Spinal cord (tissue), 10 donors: ENCODE data around the gene CHRND. TPM values are rescaled to one million over a fixed set of nuclear protein-coding genes. Genes with fewer than 3 reads are reported as not detected.

ENCODE experiments used
- DNase-seq, 6 donors: peaks; one replicate each; pipeline versions ENCODE4 v3.0.0 to v3.0.0-alpha.2; 2013 to 2015; ENCODE audit warnings: low spot score in 6 of 6, low read depth in 4 of 6
- H3K27ac ChIP-seq: one replicate; pipeline ENCODE4 v1.5.1; 2013; ENCODE audit warnings: low read depth, low read length, control low read depth
- H3K27me3 ChIP-seq: one replicate; pipeline ENCODE4 v1.6.1; 2013; ENCODE audit warnings: low read length; ENCODE audit not compliant: control insufficient read depth, insufficient read depth
- H3K36me3 ChIP-seq: one replicate; pipeline ENCODE4 v1.6.1; 2013; ENCODE audit warnings: low read length; ENCODE audit not compliant: control insufficient read depth, insufficient read depth
- H3K4me1 ChIP-seq: one replicate; pipeline ENCODE4 v1.6.1; 2013; ENCODE audit warnings: low read length; ENCODE audit not compliant: control insufficient read depth, insufficient read depth
- H3K4me3 ChIP-seq: one replicate; pipeline ENCODE4 v1.5.1; 2013; ENCODE audit warnings: low read depth, low read length, control low read depth
- H3K9me3 ChIP-seq: one replicate; pipeline ENCODE4 v1.6.1; 2013; ENCODE audit warnings: low read length; ENCODE audit not compliant: control insufficient read depth, insufficient read depth
- WGBS: methylation state at CpG from one replicate; pipeline ENCODE4 v1.1.5; 2013; ENCODE audit warnings: missing lambda C conversion rate; ENCODE audit not compliant: insufficient coverage; 5-methylcytosine and 5-hydroxymethylcytosine counted together
- polyA plus RNA-seq, 2 donors: library from polyadenylated mRNA; unstranded; fragments of 120-200 nt; gene quantifications; one replicate each; pipeline ENCODE4 v1.2.1, GENCODE V29; 2013; ENCODE audit not compliant: insufficient read length in 2 of 2
- total RNA-seq, 2 donors: library from RNA; depleted of rRNA in 1 of 2; stranded (reverse); fragments of 120-200 nt in 1 of 2; fragments of >200 nt in 1 of 2; gene quantifications; one replicate each; pipeline versions ENCODE4 v1.2.3 to v1.2.4, GENCODE V29; 2013 to 2014
- donor health status: healthy.

Gene CHRND
- total and polyA plus RNA-seq, 4 donors, result 0.10 to 0.74 (median 0.28) TPM

GRCh38 chr2:232541961-232542714 is 16.2 kb downstream of the CHRND start:
- DNase-seq, result no peak
- Histone ChIP-seq H3K9me3 (no peaks in the 10 kb centered on the region), H3K27me3 (no peaks in the 10 kb centered on the region), H3K36me3 (peaks cover 28% of the 10 kb centered on the region), H3K4me3 (no peak overlapping the region), H3K27ac (no peak overlapping the region), H3K4me1 (peaks cover 10% of the 10 kb centered on the region)
- WGBS, result 72% methylated on average over 8 of the region's 9 CpGs

DNA sequence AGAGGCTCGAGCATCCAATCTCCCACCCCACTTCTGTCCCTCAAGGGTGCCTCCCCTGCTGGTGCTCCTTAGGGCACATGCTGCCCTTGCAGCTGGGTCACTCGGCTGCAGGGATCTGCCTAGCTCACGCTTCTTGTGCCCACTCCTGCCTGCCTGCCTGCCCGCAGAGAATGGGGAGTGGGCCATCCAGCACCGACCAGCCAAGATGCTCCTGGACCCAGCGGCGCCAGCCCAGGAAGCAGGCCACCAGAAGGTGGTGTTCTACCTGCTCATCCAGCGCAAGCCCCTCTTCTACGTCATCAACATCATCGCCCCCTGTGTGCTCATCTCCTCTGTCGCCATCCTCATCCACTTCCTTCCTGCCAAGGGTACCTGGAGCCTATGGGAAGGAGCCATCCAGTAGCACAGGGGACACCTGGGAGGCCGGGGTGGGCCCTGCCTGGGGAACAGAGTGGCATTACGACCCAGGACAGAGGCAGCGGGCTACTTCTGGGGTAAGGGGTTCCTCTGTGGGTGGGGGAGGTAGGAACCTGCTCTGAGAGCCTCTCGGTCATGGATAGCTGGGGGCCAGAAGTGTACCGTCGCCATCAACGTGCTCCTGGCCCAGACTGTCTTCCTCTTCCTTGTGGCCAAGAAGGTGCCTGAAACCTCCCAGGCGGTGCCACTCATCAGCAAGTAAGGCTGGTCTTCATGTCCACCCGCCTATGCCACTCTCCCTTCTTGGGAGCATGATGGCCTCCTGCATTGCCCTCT is 16.9 kb downstream of the CHRND start:
- H3K27ac ChIP-seq, result no peak overlapping the region
- WGBS, result 93% methylated on average over 19 of the region's 20 CpGs
- peaks cover 10% of the 10 kb centered on the region for H3K4me1 ChIP-seq
- no peak overlapping the region for H3K4me3 ChIP-seq
- H3K36me3 ChIP-seq, result peaks cover 32% of the 10 kb centered on the region
- DNase-seq, result no peak
- no peaks in the 10 kb centered on the region for H3K27me3 ChIP-seq
- no peaks in the 10 kb centered on the region for H3K9me3 ChIP-seq

DNA sequence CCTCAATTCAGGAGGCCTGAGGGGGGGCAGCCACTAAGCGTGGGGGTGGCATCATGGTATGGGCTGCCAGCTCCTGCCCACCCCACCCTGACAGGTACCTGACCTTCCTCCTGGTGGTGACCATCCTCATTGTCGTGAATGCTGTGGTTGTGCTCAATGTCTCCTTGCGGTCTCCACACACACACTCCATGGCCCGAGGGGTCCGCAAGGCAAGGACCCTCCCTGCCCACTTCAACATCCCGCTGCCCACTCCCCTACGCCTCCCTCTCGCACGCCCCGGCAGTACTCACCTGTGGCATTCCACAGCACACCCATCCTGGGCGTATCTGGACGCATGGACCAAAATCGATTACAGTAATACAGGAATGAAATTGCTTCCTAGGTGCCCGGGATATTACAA is 17.5 kb downstream of the CHRND start:
- Histone ChIP-seq H3K4me3 (no peak overlapping the region), H3K27me3 (no peaks in the 10 kb centered on the region), H3K27ac (no peak overlapping the region), H3K9me3 (no peaks in the 10 kb centered on the region), H3K36me3 (peaks cover 32% of the 10 kb centered on the region), H3K4me1 (peaks cover 10% of the 10 kb centered on the region)
- WGBS, result 94% methylated on average over 10 of the region's 14 CpGs
- DNase-seq, result no peak

DNA sequence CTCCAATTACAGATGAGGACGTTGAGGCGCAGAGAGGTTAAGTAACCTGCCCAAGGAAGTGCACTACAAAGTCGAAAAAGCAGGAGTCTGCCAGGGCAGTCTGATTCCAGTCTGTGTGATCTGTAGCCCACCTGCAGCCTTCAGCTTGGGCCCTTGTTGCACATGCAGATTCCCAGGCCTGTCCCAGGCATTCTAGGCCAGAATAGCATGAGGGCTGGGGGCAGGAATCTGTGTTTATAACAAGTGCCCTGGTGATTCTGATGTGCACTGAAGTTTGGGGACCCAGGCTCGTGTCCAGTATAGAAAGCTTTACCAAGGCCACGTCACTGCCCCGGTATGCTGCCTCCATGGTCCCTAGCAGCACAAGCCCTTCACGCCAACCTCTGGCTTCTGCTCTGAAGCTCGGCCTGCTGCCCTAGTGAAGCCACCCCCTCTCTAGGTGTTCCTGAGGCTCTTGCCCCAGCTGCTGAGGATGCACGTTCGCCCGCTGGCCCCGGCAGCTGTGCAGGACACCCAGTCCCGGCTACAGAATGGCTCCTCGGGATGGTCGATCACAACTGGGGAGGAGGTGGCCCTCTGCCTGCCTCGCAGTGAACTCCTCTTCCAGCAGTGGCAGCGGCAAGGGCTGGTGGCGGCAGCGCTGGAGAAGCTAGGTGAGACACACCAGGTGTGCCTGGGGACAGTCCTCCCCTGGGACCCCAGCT is 18.1 kb downstream of the CHRND start:
- peaks cover 10% of the 10 kb centered on the region for H3K4me1 ChIP-seq
- DNase-seq, result no peak
- H3K27ac ChIP-seq, result no peak overlapping the region
- peaks cover 32% of the 10 kb centered on the region for H3K36me3 ChIP-seq
- H3K4me3 ChIP-seq, result no peak overlapping the region
- 92% methylated on average over 18 of the region's 19 CpGs for WGBS
- H3K9me3 ChIP-seq, result peaks cover under 1% of the 10 kb centered on the region
- no peaks in the 10 kb centered on the region for H3K27me3 ChIP-seq

GRCh38 chr2:232544674-232545073 is 18.7 kb downstream of the CHRND start:
- H3K4me1 ChIP-seq, result peaks cover 8% of the 10 kb centered on the region
- peaks cover 32% of the 10 kb centered on the region for H3K36me3 ChIP-seq
- no peaks in the 10 kb centered on the region for H3K27me3 ChIP-seq
- no peak overlapping the region for H3K4me3 ChIP-seq
- no peak overlapping the region for H3K27ac ChIP-seq
- DNase-seq, result no peak
- 91% methylated on average over 4 of the region's 6 CpGs for WGBS
- H3K9me3 ChIP-seq, result peaks cover 2% of the 10 kb centered on the region

GRCh38 chr2:232545511-232546375 is 19.8 kb downstream of the CHRND start:
- Histone ChIP-seq H3K27ac (no peak overlapping the region), H3K9me3 (peaks cover 2% of the 10 kb centered on the region), H3K27me3 (no peaks in the 10 kb centered on the region), H3K4me1 (peaks cover 4% of the 10 kb centered on the region), H3K4me3 (no peak overlapping the region), H3K36me3 (peaks cover 32% of the 10 kb centered on the region)
- WGBS, result 91% methylated on average over 14 of the region's 17 CpGs
- no peak for DNase-seq

DNA sequence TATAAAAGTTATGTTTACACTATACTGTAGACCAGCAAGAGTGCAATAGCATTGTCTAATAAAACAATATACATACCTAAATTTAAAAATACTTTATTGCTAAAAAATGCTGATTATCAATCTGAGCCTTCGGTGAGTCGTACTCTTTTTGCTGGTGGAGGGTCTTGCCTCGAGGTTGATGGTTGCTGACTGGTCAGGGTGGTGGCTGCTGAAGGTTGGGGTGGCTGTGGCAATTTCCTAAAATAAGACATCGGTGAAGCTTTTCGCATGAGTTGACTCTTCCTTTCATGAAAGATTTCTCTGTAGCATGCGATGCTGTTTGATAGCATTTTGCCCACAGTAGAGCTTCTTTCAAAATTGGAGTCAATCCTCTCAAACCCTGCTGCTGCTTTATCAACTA is 22.0 kb downstream of the CHRND start:
- Histone ChIP-seq H3K36me3 (peaks cover 36% of the 10 kb centered on the region), H3K4me3 (no peak overlapping the region), H3K4me1 (peaks cover 14% of the 10 kb centered on the region), H3K9me3 (peaks cover 2% of the 10 kb centered on the region), H3K27ac (no peak overlapping the region), H3K27me3 (no peaks in the 10 kb centered on the region)
- 100% methylated on average over 2 of the region's 6 CpGs for WGBS
- no peak for DNase-seq

DNA sequence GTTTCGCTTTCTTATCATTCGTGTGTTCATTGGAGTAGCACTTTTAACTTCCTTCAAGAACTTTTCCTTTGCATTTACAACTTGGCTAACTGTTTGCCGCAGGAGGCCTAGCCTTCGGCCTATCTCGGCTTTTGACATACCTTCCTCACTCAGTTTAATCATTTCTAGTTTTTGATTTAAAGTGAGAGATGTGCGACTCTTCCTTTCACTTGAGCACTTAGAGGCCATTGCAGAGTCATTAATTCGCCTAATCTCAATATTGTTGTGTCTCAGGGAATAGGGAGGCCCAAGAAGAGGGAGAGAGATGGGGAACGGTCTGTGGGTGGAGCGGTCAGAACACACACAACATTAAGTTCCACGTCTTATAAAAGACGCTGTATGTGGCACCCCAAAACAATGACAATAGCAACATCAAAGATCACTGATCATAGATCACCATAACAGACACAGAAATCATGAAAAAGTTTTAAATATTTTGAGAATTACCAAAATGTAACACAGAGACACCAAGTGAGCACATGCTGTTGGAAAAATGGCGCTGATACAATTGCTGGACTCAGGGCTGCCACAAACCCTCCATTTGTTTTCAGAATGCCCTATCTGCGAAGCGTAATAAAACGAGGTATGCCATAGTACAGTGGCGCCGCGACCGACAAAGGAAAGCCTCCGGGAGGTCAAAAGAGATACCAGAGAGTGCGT is 23.8 kb downstream of the CHRND start:
- peaks cover 14% of the 10 kb centered on the region for H3K4me1 ChIP-seq
- peaks cover 2% of the 10 kb centered on the region for H3K9me3 ChIP-seq
- DNase-seq, result peak in 1 of 6 donors; percentile 59
- peak overlapping the region; percentile 93 for H3K4me3 ChIP-seq
- WGBS, result 26% methylated on average over 14 of the region's 21 CpGs
- H3K27ac ChIP-seq, result peak overlapping the region; percentile 90
- peaks cover 22% of the 10 kb centered on the region for H3K36me3 ChIP-seq
- H3K27me3 ChIP-seq, result no peaks in the 10 kb centered on the region
